GM19328 (cell line): ENCODE data around the gene ZNF771.
"Not testable (repeated sequence)": the region's sequence is repeated elsewhere in the genome, so short reads cannot be mapped to it uniquely, and the experiment has no call there.

Source experiments
- ATAC-seq: cut with Tn5 transposase; IDR thresholded peaks from one replicate; pipeline ENCODE4 v1.9.1; 2021; ENCODE audit warnings: mild to moderate bottlenecking, moderate library complexity; ENCODE audit not compliant: unreplicated experiment

Gene ZNF771

GRCh38 chr16:30375864-30376263 lies 31.5 kb upstream of the ZNF771 start:
- no peak for ATAC-seq

DNA sequence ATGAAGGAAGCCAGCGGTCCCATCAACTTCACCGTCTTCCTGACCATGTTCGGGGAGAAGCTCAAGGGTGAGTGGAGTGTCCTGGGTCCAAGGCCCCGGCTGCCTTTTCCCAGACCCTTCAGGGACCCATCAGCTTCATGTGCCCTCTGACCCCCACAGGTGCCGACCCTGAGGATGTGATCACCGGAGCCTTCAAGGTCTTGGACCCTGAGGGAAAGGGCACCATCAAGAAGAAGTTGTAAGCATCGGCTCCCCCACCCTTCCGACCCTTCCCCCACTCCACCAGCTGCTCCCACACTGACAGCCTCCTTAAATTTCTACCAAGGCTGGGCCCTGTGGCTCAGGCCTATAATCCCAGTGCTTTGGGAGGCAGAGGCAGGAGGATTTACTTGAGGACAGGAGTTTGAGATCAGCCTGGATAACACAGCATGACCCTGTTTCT lies 30.9 kb upstream of the ZNF771 start:
- no peak for ATAC-seq

DNA sequence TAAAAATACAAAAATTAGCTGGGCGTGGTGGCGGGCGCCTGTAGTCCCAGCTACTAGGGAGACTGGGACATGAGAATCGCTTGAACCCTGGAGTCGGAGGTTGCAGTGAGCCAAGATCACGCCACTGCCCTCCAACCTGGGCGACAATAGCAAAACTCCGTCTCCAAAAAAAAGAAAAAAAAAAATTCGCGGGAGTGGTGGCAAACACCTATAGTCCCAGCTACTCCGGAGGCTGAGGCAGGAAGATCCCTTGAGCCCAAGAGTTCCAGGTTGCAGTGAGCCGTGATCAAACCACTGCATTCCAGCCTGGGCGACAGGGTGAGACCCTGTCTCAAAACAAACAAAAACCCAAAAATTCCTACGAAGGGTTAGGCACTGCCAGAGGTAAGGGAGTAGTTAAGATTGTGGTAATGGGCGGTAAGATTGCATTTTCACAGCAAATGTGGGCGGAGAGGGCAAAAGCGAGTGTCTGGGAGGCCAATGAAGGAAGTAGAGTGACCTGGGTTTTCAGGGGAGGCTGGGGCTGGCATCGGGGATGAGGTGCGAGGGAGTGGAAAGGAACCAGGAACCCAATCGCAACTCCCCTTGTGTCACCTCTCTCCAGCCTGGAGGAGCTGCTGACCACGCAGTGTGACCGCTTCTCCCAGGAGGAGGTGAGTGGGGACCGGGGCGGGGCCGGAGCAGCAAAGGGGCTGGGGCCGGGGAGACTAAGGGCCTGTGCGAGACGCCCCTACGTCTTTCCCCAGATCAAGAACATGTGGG lies 30.2 kb upstream of the ZNF771 start:
- no peak for ATAC-seq

- peak; percentile 37 for ATAC-seq
Measured at GRCh38 chr16:30377812-30378235, 29.6 kb upstream of the ZNF771 start.

DNA sequence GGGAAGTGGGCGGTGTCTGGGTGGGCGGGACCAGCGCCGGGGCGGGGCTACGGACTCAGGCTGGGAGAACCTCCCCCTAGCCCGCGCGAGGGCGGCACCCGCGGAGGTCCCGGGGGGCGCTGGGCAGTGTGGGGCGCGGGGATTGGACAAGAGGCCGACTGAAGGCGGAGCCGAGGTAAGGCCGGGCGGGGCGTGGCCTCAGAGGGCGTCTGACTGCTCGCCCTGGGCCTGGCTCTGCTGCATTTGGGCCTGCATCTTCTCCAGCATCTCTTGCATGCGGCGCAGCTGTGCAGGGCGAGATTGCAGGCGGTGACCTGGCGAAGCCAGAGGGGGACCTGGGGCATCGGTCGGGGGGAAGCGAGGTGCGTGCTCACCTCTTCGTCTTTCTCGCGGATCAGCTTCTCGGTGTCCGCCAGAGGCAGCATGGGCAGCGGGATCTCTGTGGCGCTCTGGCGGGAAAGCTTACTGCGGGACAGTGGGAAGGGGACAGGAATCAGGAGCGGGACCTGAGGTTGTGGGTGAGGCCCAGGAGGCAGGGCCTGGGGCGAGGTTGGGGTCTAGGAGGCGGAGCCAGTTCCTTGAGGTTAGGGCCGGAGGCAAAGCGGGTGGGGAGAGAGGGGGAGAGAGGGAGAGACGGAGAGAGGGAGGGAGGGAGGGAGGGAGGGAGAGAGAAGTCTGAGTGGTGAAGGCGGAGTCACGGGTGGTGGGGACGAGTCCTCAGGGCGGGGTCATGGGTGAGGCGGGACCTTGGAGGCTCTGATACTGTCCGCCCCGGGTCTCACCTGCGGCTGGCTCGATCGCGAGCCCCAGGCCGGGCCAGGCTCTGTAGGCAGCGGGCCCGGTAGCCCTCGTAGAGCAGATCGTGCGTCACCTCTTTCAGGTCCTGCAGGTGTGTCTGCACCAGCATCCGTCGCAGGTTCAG lies 28.9 kb upstream of the ZNF771 start:
- ATAC-seq: peak; percentile 88

DNA sequence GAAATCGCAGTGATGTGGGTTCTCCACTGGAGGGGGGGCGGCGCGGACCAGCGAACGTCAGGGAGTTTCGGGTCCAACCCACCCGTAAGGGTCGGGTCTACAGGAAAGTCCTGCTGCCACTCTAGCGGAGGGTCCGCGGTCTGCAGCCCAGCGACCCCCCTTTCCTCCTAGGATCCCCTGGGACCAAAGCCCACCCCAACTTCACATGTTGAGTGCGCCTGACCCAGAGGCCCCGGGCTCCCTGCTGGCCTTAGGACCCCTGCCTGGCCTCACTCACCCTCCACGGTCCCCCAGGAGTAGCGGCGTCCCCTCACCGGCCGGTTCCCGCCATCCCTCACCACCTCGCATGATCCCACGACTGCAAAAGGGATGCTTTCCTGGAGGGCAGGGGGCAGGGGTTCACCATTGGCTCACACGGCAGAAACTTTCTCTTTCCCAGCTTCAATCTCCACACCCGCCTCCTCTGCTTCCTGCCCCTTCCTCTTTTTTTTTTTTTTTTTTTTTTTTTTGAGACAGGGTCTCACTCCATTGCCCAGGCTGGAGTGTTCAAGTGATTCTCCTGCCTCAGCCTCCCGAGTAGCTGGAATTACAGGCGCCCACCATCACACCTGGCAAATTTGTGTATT lies 28.1 kb upstream of the ZNF771 start:
- no peak for ATAC-seq

DNA sequence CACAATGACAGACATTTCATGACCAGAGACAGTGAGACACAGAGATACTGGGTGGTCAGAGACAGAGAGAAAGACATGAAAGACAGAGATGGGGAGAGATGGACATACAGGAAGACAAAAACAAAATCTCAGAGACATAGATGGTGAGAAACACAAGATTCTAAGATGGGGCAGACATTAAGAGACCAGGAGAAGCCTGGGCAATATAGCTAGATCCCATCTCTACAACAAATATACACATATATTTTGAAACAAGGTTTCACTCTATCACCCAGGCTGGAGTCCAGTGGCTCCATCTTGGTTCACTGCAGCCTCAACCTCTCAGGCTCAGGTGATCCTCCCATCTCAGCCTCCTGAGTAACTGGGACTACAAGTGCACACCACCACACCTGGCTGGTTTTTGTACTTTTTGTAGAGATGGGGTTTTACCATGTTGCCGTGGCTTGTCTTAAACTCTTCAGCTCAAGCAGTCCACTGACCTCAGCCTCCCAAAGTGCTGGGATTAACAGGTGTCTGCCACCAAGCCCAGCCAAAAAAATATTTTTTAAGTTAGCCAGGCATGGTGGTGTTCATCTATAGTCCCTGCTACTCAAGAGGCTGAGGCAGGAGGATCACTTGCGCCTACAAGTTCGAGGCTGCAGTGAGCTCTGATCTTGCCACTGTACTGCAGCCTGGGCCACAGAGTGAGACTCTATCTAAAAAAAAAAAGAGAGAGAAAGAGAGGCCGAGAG lies 27.2 kb upstream of the ZNF771 start:
- no peak for ATAC-seq

DNA sequence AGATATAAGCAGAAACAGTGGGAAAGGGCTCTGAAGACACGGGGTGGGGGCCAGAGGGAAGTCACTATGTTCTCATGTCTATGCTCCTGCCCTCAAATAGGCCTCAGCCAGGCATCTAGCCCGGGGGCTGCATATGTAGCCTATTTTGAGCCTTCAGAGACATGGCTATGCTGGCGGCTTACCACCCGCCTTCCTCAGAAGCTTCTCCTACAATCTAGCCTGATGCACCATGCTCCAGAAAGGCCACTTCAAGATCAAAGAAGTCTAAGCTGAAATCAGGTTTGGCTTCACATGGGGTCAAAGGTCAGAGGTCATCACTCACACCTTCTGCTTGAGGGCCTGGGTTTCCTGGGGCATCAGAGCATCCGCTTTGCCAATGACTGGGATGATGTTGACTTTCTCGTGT lies 26.6 kb upstream of the ZNF771 start:
- no peak for ATAC-seq

DNA sequence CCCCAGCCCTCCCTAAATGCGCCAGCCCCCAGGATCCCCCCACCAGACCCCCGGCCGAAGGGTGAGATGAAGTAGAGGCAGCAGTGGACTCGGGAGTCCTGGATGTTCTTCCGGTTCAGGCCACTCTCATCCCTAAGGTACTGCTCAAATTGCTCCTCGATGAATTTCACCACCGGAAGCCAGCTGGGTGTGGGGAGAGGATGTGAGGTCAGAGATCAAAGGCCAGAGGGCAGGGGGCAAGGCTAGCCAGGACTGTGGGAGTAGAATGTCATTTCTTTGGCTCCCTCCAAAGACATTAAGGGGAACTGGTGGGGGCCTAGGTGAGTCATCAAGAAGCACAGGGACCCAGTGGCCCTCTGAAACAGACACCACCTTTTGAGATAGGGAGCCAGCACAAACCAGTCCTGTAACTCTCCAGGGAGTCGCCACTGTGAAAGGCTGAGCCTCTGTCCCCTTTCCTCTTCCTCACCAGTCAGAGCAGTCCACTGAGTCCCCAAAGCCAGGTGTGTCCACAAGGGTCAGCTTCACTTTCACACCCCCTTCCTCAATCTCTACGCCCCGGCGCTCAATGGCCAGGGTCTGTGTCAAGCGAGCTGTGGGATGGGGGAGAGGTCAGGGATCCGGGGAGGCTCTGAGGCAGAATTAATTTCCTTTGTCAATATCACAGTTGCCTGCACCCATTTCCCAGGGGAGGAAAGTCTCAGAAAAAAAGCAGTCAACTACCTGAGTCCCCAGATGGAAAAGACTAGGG lies 25.9 kb upstream of the ZNF771 start:
- no peak for ATAC-seq

DNA sequence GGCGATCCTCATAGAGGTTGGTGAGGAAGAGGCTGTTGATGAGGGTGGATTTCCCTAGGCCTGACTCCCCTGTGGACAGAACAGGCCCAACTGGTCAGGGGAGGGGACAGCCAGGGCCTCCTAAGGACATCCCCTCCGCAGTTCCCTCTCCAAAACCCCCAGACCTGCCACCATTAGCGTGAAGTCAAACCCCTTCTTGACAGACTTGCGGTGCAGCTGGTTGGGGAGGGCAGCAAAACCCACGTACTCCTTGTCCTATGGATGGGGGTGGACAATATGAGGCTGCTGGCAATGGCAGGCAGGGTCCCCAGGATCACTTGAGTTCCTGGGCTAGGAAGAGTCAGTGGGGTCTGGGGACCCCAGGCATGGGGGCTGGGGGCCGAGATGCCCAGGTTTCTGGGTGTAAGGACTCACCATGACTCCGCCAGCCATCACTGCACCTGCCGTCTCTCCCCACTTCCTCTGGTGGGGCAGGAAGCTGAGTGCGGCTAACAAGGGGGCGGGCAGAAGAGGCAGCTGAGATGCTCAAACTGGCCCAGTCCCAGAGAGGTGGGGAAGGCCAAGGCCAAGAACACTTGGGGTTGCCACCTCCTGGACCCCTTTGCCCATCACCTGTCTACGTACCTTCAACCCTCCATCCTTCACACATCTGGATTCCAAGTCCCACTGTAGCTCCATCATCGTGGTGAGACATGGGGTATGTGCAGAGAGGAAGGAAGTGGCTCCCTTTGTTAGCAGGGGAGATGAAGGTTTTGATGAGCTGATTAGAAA lies 25.1 kb upstream of the ZNF771 start, which contains the start of gene SEPTIN1:
Gene SEPTIN1, minus strand, starts transcription at position 451 of the 771 bp plus-strand sequence. Its CDS starts 19 bp downstream, at position 432.
- ATAC-seq: no peak

GRCh38 chr16:30383521-30383920 lies 23.9 kb upstream of the ZNF771 start:
- ATAC-seq: no peak

DNA sequence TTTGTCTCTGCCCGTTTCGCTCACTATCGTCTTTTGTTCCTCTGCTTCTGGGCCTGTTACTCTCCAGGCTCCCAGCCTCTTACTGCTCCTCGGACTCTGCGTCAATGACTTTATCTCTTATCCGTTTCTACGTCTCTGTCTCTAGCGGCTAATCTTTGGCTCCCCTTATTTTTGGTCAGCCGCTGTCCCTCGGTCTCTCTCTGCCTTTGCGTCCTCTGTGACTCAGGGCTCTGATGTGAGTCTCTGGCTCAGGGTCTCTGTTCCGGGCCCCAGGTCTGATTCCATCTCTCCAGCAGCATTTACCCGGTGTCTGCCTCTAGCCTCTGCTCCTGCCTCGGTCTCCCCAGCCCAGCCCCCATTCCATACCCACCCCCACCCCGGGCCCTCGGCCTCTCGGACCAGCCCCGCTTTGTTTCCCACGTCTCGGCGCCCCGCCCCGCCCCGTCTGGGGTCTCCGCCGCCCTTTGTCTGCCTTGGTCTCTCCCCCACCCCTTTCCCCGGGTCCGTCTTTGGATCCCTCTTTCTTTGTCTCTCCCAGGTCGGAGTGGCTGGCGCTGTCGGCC lies 12.7 kb upstream of the ZNF771 start:
- ATAC-seq: no peak

DNA sequence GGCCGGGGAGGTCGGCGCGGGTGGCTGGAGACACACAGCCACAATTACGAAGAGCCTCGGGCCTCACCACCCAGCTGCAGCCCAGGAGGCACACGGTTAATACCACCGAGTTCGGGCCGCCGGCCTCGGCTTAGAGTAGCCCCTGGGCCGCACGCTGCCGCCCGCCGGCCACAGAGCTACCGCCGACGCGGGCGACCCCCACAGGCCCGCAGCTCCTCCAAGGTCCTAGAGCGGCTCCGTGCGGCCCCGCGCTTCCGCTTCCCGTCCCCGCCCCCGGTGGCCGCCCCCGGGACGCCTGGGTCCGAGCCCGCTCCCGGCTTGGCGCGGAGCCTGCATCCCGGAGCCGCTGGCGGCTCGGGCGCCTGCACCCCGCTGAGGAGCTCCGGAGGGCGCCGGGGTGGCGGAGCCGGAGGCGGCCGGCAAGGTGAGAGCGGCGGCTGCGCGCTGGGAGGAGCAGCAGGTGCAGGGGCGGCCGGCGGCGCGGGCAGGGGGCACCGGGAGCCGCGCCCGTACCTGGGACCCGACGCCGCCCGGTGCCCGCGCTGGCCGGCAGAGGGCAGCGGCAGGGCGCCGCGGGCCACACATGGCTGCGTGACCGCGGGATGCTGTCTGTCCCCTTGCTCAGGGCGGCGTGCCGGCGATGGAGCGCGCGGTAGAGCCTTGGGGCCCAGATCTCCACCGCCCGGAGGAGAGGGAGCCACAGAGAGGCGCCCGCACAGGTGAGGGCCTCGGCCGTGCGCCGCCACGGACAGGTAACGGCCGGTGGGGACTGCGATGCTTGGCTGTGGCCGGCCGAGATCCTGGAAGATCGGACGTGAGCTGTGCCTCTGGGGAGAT lies 12.0 kb upstream of the ZNF771 start, which contains the start of gene ZNF48:
Gene ZNF48, plus strand, starts transcription at position 266 of the 837 bp plus-strand sequence. Its CDS starts 375 bp downstream, at position 641.
- peak; percentile 63 for ATAC-seq

DNA sequence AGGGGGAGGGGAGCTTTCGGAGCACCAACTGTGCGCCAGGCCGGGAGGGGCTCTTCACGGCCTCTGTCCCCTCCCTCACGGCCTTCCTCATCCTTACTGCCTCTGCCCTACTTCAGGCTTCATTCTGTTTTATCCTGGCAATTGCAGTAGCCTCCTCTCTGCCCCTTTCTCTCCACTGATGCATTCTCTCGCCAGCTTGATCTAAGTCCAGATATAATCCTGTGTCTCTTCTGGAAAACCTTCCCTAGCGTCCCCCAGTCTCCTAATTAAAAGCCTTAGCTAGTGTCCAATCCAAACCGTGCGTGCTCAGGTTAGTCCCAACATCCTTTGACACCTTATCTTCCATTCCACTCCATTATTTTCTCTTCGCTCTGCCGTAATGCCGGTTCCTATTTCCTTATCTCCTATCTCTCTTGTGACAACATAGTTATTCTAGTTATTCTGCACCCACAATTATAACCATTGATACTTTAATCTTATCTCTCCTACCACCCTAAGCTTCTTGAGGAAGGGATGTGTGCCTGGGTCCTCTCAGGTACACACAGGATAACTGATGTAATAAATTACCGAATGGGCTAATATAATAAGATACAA lies 11.3 kb upstream of the ZNF771 start:
- ATAC-seq: no peak

GRCh38 chr16:30396627-30397026 lies 10.8 kb upstream of the ZNF771 start:
- ATAC-seq: not testable (repeated sequence)

DNA sequence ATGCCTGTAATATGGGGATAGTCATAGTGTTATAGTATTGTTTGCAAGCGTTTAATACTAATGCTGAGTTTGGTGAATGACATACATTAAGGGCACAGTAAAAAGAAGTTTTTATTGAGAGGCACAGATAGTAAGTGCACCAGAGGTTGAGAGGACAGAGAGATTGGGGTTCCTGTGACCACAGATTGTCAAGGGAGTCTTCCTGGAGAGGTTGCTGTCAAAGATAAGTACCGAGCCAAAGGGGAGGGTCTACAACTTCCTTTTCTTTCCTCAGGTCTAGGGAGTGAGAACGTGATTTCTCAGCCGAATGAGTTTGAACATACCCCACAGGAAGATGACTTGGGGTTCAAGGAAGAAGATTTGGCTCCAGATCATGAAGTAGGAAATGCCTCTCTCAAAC lies 10.3 kb upstream of the ZNF771 start:
- ATAC-seq: no peak
